ENCODE measurements around the gene SH3RF3. TPM values are rescaled to one million over a fixed set of nuclear protein-coding genes. Genes with fewer than 3 reads are reported as not detected.
A peak's percentile ranks its signal among the peaks of the same experiment; 100 is the strongest.

SH3RF3 gene
- total RNA-seq, 1 donor from 2014 or later = 1.3 TPM

GRCh38 chr2:109271920-109272319 is 142.9 kb downstream of the SH3RF3 start:
- Mint-ChIP-seq H3K36me3 (ENCODE audit: insufficient read depth) (no peaks in the 10 kb centered on the region), H3K4me1 (ENCODE audit: low read depth) (peaks cover 6% of the 10 kb centered on the region), H3K27me3 (no peaks in the 10 kb centered on the region), H3K9me3 (ENCODE audit: low read depth) (no peaks in the 10 kb centered on the region), H3K4me3 (ENCODE audit: low read depth) (no peak overlapping the region), H3K27ac (no peak overlapping the region)
- no peak for TF ChIP-seq CTCF (IDR thresholded peaks at IDR 0.05; ENCODE audit: unreplicated experiment)
- DNase-seq (ENCODE audit: low spot score, unreplicated experiment) = no peak

GRCh38 chr2:109272461-109272860 is 143.5 kb downstream of the SH3RF3 start:
- Mint-ChIP-seq H3K36me3 (ENCODE audit: insufficient read depth) (no peaks in the 10 kb centered on the region), H3K4me3 (ENCODE audit: low read depth) (no peak overlapping the region), H3K27ac (no peak overlapping the region), H3K27me3 (no peaks in the 10 kb centered on the region), H3K4me1 (ENCODE audit: low read depth) (peaks cover 1% of the 10 kb centered on the region), H3K9me3 (ENCODE audit: low read depth) (no peaks in the 10 kb centered on the region)
- TF ChIP-seq CTCF (IDR thresholded peaks at IDR 0.05; ENCODE audit: unreplicated experiment) = no peak
- DNase-seq (ENCODE audit: low spot score, unreplicated experiment) = no peak

- Mint-ChIP-seq H3K36me3 (ENCODE audit: insufficient read depth) (no peaks in the 10 kb centered on the region), H3K4me3 (ENCODE audit: low read depth) (no peak overlapping the region), H3K27ac (peak overlapping the region; percentile 51), H3K9me3 (ENCODE audit: low read depth) (no peaks in the 10 kb centered on the region), H3K4me1 (ENCODE audit: low read depth) (peaks cover 1% of the 10 kb centered on the region), H3K27me3 (no peaks in the 10 kb centered on the region)
- no peak for TF ChIP-seq CTCF (IDR thresholded peaks at IDR 0.05; ENCODE audit: unreplicated experiment)
- no peak for DNase-seq (ENCODE audit: low spot score, unreplicated experiment)
These were observed 146.4 kb downstream of the SH3RF3 start for GRCh38 chr2:109275120-109276012.

GRCh38 chr2:109277406-109277805 is 148.4 kb downstream of the SH3RF3 start:
- Mint-ChIP-seq H3K27ac (no peak overlapping the region), H3K36me3 (ENCODE audit: insufficient read depth) (no peaks in the 10 kb centered on the region), H3K27me3 (peaks cover 3% of the 10 kb centered on the region), H3K4me3 (ENCODE audit: low read depth) (no peak overlapping the region), H3K9me3 (ENCODE audit: low read depth) (no peaks in the 10 kb centered on the region), H3K4me1 (ENCODE audit: low read depth) (peaks cover 1% of the 10 kb centered on the region)
- TF ChIP-seq CTCF (IDR thresholded peaks at IDR 0.05; ENCODE audit: unreplicated experiment) = no peak
- no peak for DNase-seq (ENCODE audit: low spot score, unreplicated experiment)

- H3K4me3 Mint-ChIP-seq (ENCODE audit: low read depth) = no peak overlapping the region
- H3K27me3 Mint-ChIP-seq = peaks cover 3% of the 10 kb centered on the region
- TF ChIP-seq CTCF (IDR thresholded peaks at IDR 0.05; ENCODE audit: unreplicated experiment) = no peak
- H3K4me1 Mint-ChIP-seq (ENCODE audit: low read depth) = peaks cover 1% of the 10 kb centered on the region
- H3K9me3 Mint-ChIP-seq (ENCODE audit: low read depth) = no peaks in the 10 kb centered on the region
- H3K27ac Mint-ChIP-seq = no peak overlapping the region
- H3K36me3 Mint-ChIP-seq (ENCODE audit: insufficient read depth) = no peaks in the 10 kb centered on the region
- no peak for DNase-seq (ENCODE audit: low spot score, unreplicated experiment)
These were observed 150.3 kb downstream of the SH3RF3 start for GRCh38 chr2:109279243-109279860.
